ENCODE results near the gene DDX41.

The DDX41 gene

DNA sequence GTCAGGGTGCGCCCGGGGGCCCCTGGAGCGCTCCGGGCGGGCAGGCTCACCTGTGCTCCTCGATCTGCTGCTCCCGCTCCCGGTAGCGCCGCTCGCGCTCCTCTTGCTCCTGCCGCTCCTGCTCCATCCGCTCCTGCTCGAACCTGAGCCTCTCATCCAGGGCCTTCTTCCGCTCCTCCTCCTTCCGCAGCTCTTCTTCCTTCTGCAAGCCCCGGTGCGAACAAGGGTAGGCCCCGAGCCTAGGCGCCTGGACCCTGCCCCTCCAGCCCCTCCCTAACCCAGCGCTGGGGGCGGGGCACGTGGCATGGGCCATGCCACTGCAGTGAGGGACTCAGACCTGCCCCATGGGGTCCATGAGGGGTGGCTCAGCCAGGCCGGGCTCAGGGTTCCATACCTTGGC, 49.9 kb downstream of the DDX41 start:
- Histone ChIP-seq H3K4me2 (no peak overlapping the region), H2AFZ (ENCODE audit: low read depth) (no peak overlapping the region), H3K79me2 (ENCODE audit: insufficient read depth, low read depth) (no peaks in the 10 kb centered on the region), H3K4me1 (ENCODE audit: low read depth, poor library complexity, severe bottlenecking) (peaks cover 5% of the 10 kb centered on the region), H3K36me3 (ENCODE audit: insufficient read depth) (no peaks in the 10 kb centered on the region), H3K4me3 (IDR thresholded peaks at IDR 0.05; ENCODE audit: insufficient read depth, low read depth, low read length) (no peak overlapping the region), H3K9ac (no peak overlapping the region), H3K27me3 (ENCODE audit: insufficient read depth, low read depth) (no peaks in the 10 kb centered on the region), H3K27ac (no peak overlapping the region), H4K20me1 (ENCODE audit: insufficient read depth) (no peaks in the 10 kb centered on the region)
- TF ChIP-seq, protein P1, sequence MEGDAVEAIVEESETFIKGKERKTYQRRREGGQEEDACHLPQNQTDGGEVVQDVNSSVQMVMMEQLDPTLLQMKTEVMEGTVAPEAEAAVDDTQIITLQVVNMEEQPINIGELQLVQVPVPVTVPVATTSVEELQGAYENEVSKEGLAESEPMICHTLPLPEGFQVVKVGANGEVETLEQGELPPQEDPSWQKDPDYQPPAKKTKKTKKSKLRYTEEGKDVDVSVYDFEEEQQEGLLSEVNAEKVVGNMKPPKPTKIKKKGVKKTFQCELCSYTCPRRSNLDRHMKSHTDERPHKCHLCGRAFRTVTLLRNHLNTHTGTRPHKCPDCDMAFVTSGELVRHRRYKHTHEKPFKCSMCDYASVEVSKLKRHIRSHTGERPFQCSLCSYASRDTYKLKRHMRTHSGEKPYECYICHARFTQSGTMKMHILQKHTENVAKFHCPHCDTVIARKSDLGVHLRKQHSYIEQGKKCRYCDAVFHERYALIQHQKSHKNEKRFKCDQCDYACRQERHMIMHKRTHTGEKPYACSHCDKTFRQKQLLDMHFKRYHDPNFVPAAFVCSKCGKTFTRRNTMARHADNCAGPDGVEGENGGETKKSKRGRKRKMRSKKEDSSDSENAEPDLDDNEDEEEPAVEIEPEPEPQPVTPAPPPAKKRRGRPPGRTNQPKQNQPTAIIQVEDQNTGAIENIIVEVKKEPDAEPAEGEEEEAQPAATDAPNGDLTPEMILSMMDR (conservative IDR thresholded peaks at IDR 0.05; ENCODE audit: low read depth, low read length): no peak

DNA sequence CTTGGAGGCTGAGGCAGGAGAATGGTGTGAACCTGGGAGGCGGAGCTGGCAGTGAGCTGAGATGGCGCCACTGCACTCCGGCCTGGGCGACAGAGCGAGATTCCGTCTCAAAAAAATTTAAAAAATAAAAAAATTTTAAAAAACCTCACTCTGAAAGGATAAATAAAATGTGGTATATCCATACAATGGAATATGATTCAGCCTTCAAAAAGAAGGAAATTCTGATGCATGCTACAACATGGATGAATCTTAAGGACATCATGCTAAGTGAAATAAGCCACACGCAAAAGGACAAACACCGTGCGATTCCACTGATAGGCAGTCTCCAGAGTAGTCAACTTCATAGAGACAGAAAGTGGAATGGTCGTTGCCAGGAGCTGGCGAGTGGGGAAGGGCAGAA, 51.7 kb downstream of the DDX41 start:
- H3K4me2 ChIP-seq: no peak overlapping the region
- no peaks in the 10 kb centered on the region for H4K20me1 ChIP-seq (ENCODE audit: insufficient read depth)
- no peaks in the 10 kb centered on the region for H3K36me3 ChIP-seq (ENCODE audit: insufficient read depth)
- H2AFZ ChIP-seq (ENCODE audit: low read depth): no peak overlapping the region
- TF ChIP-seq, protein P1 (conservative IDR thresholded peaks at IDR 0.05; ENCODE audit: low read depth, low read length): no peak
- H3K79me2 ChIP-seq (ENCODE audit: insufficient read depth, low read depth): no peaks in the 10 kb centered on the region
- H3K9ac ChIP-seq: no peak overlapping the region
- no peak overlapping the region for H3K4me3 ChIP-seq (IDR thresholded peaks at IDR 0.05; ENCODE audit: insufficient read depth, low read depth, low read length)
- no peak overlapping the region for H3K27ac ChIP-seq
- H3K4me1 ChIP-seq (ENCODE audit: low read depth, poor library complexity, severe bottlenecking): no peaks in the 10 kb centered on the region
- no peaks in the 10 kb centered on the region for H3K27me3 ChIP-seq (ENCODE audit: insufficient read depth, low read depth)

DNA sequence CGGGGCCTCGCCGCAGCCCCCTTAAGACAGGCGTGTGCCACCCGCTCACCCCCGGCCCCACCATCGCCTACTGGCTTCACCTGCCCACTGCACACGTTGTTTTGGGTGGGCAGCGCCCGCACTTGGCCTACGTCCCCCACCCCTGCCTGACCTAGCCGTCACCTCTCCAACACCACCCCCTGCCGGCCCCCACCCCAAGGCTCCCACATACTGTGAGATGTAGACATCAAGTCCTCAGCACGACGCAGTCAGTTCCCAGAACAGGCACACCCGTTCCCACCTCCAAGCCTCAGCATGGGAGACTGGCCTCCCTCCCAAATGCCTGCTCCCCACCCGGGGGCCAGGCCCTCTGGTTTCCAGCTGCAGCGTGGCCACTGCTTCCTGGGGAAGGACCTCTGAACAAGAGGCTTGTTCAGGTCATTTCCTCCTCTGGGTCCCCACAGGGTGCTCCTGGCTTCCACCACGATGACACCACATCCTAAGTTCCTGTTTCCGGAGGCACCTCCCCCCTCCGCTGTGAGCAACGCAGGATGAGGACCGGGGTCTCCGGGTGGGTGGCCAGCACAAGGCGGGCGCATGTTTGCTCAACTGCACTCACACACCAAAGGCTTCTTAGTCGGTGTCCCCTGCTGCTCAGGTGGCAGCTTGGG, 54.6 kb downstream of the DDX41 start:
- H2AFZ ChIP-seq (ENCODE audit: low read depth): no peak overlapping the region
- no peak overlapping the region for H3K27ac ChIP-seq
- no peaks in the 10 kb centered on the region for H3K79me2 ChIP-seq (ENCODE audit: insufficient read depth, low read depth)
- no peak overlapping the region for H3K9ac ChIP-seq
- H3K4me2 ChIP-seq: no peak overlapping the region
- H4K20me1 ChIP-seq (ENCODE audit: insufficient read depth): no peaks in the 10 kb centered on the region
- no peaks in the 10 kb centered on the region for H3K27me3 ChIP-seq (ENCODE audit: insufficient read depth, low read depth)
- no peak overlapping the region for H3K4me3 ChIP-seq (IDR thresholded peaks at IDR 0.05; ENCODE audit: insufficient read depth, low read depth, low read length)
- no peaks in the 10 kb centered on the region for H3K36me3 ChIP-seq (ENCODE audit: insufficient read depth)
- TF ChIP-seq, protein P1 (conservative IDR thresholded peaks at IDR 0.05; ENCODE audit: low read depth, low read length): no peak
- H3K4me1 ChIP-seq (ENCODE audit: low read depth, poor library complexity, severe bottlenecking): peaks cover 1% of the 10 kb centered on the region
